Lower lobe of right lung (tissue), 2 donors: ENCODE data around the gene STON2. TPM values are rescaled to one million over a fixed set of nuclear protein-coding genes. Genes with fewer than 3 reads are reported as not detected.
"Not testable (repeated sequence)": the region's sequence is repeated elsewhere in the genome, so short reads cannot be mapped to it uniquely, and the experiment has no call there.

Experiments
- ATAC-seq, 2 donors: fragments of 200-7000 bp; cut with Tn5 transposase; one replicate each; pipeline ENCODE4 v1.9.1; 2020 to 2022; ENCODE audit warnings: mild to moderate bottlenecking in 2 of 2, moderate library complexity in 2 of 2
- DNase-seq: peaks from one replicate; pipeline ENCODE4 v3.0.0-alpha.2; 2020
- H3K27ac ChIP-seq: fragments of 200-600 bp; one replicate; pipeline ENCODE4 v1.8.0; 2022
- H3K27me3 ChIP-seq: fragments of 200-600 bp; one replicate; pipeline ENCODE4 v1.8.0; 2022; ENCODE audit warnings: low read depth
- H3K36me3 ChIP-seq: fragments of 200-600 bp; one replicate; pipeline ENCODE4 v1.8.0; 2022; ENCODE audit warnings: mild to moderate bottlenecking
- H3K4me1 ChIP-seq: fragments of 200-600 bp; one replicate; pipeline ENCODE4 v1.8.0; 2022
- H3K4me3 ChIP-seq: fragments of 200-600 bp; one replicate; pipeline ENCODE4 v1.8.0; 2022; ENCODE audit warnings: mild to moderate bottlenecking
- H3K9me3 ChIP-seq: fragments of 200-600 bp; one replicate; pipeline ENCODE4 v1.8.0; 2022
- intact Hi-C: fragments of 100-400 bp; cut with DNase I; formaldehyde crosslinking; loops from one replicate; pipeline ENCODE4 v1.11.0; 2022
- total RNA-seq: library from RNA; stranded (reverse); fragmentation: NEBNext Ultra II Directional; extraction: Animal tissue kit (Norgen Biotek cat#: 25700); gene quantifications from one replicate; pipeline ENCODE4 v1.2.1, GENCODE V29; 2021
- TF ChIP-seq, protein P1 (sequence below): fragments of 200-600 bp; IDR thresholded peaks from one replicate; pipeline ENCODE4 v1.8.0; 2022; ENCODE audit warnings: antibody characterized with exemption, mild to moderate bottlenecking
- donor health status: DM: no; HTN: yes; CAD: no; lungs with severe emphysema.

Gene STON2
- total RNA-seq, 1 donor from 2014 or later: 34.3 TPM

DNA sequence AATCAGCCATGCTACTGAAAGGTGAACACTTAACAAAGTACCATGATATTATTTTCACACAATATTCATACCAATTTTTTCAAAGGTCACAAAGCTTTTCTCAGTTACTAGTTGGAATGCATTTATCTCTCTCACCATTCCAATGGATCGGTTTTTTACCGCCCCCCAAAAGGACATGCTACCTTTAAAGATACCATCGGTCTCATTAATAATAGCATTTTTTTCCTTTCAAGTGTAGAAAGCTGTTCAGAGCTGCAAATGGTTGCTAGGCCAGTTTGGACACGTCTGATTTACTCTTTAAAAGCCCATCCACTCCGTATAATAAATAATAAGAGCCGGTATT lies 34.9 kb upstream of the STON2 start:
- no peak for DNase-seq
- Histone ChIP-seq H3K27me3 (peaks cover 45% of the 10 kb centered on the region), H3K4me1 (peaks cover 15% of the 10 kb centered on the region), H3K4me3 (peak overlapping the region; percentile 67), H3K9me3 (no peaks in the 10 kb centered on the region), H3K27ac (no peak overlapping the region), H3K36me3 (no peaks in the 10 kb centered on the region)
- ATAC-seq: no peak
- intact Hi-C loops: no loop called here
- TF ChIP-seq, protein P1, sequence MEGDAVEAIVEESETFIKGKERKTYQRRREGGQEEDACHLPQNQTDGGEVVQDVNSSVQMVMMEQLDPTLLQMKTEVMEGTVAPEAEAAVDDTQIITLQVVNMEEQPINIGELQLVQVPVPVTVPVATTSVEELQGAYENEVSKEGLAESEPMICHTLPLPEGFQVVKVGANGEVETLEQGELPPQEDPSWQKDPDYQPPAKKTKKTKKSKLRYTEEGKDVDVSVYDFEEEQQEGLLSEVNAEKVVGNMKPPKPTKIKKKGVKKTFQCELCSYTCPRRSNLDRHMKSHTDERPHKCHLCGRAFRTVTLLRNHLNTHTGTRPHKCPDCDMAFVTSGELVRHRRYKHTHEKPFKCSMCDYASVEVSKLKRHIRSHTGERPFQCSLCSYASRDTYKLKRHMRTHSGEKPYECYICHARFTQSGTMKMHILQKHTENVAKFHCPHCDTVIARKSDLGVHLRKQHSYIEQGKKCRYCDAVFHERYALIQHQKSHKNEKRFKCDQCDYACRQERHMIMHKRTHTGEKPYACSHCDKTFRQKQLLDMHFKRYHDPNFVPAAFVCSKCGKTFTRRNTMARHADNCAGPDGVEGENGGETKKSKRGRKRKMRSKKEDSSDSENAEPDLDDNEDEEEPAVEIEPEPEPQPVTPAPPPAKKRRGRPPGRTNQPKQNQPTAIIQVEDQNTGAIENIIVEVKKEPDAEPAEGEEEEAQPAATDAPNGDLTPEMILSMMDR: no peak

DNA sequence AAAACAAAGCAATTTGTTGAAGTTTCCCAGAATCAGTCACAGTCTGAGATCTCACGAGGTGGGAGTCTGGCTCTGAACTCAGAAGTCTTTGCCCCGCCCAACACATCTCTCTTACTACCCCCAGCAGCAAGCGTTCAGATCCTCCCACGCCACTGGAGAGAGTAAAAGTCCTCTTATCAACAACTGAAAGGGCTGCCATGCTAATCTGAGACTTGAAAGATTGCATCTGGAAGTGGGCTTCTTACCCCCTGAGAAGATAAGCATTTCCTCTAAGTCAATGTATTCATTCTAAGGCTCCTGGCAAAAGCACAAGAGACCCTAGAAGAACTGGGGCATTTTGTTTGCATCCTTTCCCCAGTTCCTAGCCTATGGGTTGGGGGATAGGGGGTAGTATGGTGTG lies 34.1 kb upstream of the STON2 start:
- Histone ChIP-seq H3K36me3 (no peaks in the 10 kb centered on the region), H3K27me3 (peaks cover 45% of the 10 kb centered on the region), H3K27ac (no peak overlapping the region), H3K4me1 (peaks cover 15% of the 10 kb centered on the region), H3K9me3 (no peaks in the 10 kb centered on the region), H3K4me3 (no peak overlapping the region)
- intact Hi-C loops: no loop called here
- TF ChIP-seq, protein P1: no peak
- DNase-seq (no peak), ATAC-seq (no peak)

- Histone ChIP-seq H3K4me3 (no peak overlapping the region), H3K27ac (no peak overlapping the region), H3K9me3 (no peaks in the 10 kb centered on the region), H3K27me3 (peaks cover 38% of the 10 kb centered on the region), H3K4me1 (peaks cover 15% of the 10 kb centered on the region), H3K36me3 (no peaks in the 10 kb centered on the region)
- TF ChIP-seq, protein P1: no peak
- DNase-seq (no peak), ATAC-seq (no peak)
- intact Hi-C loops: no loop called here
Observed at GRCh38 chr14:81433378-81433777, 33.3 kb upstream of the STON2 start.

GRCh38 chr14:81432219-81432661 lies 32.1 kb upstream of the STON2 start:
- peaks cover 21% of the 10 kb centered on the region for H3K4me1 ChIP-seq
- DNase-seq: no peak
- no peak for ATAC-seq
- no peaks in the 10 kb centered on the region for H3K9me3 ChIP-seq
- no peak overlapping the region for H3K4me3 ChIP-seq
- H3K36me3 ChIP-seq: no peaks in the 10 kb centered on the region
- H3K27ac ChIP-seq: no peak overlapping the region
- TF ChIP-seq, protein P1: no peak
- intact Hi-C loops: no loop called here
- peaks cover 28% of the 10 kb centered on the region for H3K27me3 ChIP-seq

DNA sequence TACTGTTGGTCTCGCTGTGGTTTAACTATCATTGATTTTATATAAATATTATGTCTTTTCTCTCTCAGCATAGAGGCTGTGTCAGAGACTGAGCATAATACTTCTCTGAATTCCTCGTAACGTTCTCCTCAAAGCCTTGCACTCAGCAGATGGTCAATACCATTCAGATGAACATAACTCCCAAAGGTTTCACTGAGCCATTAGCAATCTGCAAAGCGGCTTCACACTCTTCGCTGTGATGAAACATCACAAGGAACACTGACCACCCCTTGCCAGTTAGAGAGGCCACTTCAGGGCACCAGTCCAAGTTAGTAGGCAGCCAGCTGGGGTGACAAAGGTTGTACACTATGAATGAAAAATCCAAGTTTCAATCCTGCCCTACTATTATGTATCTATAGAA lies 30.1 kb upstream of the STON2 start:
- Histone ChIP-seq H3K36me3 (no peaks in the 10 kb centered on the region), H3K27ac (no peak overlapping the region), H3K9me3 (no peaks in the 10 kb centered on the region), H3K4me1 (peaks cover 13% of the 10 kb centered on the region), H3K4me3 (no peak overlapping the region), H3K27me3 (peaks cover 10% of the 10 kb centered on the region)
- intact Hi-C loops: no loop called here
- DNase-seq (no peak), ATAC-seq (no peak)
- TF ChIP-seq, protein P1: no peak

DNA sequence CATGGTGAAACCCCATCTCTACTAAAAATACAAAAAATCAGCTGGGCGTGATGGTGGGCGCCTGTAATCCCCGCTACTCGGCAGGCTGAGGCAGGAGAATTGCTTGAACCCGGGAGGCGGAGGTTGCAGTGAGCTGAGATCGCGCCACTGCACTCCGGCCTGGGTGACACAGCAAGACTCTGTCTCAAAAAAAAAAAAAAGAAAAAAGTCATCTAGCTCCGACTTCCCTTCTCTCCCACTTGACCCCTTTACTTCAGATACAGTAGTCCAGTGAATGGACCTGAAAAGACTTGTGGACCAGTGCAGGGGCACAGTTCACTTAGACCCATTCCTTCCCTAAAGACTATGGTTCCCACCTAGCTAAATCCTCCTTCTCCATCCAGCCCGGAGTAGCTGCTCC lies 29.6 kb upstream of the STON2 start:
- ATAC-seq, H3K9me3 ChIP-seq, DNase-seq, H3K4me1 ChIP-seq, H3K36me3 ChIP-seq, H3K4me3 ChIP-seq, H3K27ac ChIP-seq, H3K27me3 ChIP-seq, intact Hi-C loops: not testable (repeated sequence)
